ENCODE measurements around the gene TMEM207.

Gene TMEM207

DNA sequence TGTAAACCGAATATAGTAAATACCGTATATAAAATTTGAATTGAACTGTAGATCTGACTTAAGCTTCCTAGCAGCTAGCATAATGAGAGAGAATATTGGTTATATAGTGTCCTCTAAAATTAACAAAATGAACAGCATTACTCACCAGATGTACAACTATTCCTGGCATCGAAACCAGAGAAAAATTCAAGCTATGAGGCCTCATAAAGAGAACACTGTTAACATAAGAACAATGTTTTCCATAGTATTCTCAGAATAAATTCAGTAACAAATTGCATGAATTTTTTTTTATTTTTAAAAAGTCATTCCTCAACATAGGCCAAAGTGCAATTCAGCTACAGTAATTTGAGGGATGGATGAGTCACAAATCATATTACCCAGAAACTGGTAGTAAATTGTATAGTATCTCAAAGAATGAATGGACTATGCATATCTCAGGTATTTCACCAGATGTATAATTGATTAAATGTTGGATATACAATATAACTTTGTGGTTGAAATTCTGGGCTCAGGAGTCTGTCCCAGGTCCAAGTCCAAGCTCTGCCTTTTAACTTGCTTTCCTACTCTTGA, 5.0 kb downstream of the TMEM207 start:
- Histone ChIP-seq H2AFZ (ENCODE audit: low read length) (no peak overlapping the region), H3K4me2 (ENCODE audit: low read depth, low read length, poor library complexity, severe bottlenecking) (no peak overlapping the region), H3K9me3 (ENCODE audit: insufficient read depth, low read depth, low read length) (no peaks in the 10 kb centered on the region), H3K4me3 (ENCODE audit: low read length, poor library complexity, severe bottlenecking) (no peak overlapping the region), H3K36me3 (ENCODE audit: insufficient read depth, low read length) (no peaks in the 10 kb centered on the region), H3K79me2 (ENCODE audit: insufficient read depth, low read length) (no peaks in the 10 kb centered on the region), H3K9ac (ENCODE audit: low read depth, low read length, poor library complexity, severe bottlenecking) (no peak overlapping the region), H3K9me2 (replicated peaks; ENCODE audit: low read depth, low read length) (no peaks in the 10 kb centered on the region), H3K27me3 (ENCODE audit: insufficient read depth, low read length, poor library complexity, severe bottlenecking) (no peaks in the 10 kb centered on the region), H3K4me1 (ENCODE audit: insufficient read depth, low read length, poor library complexity, severe bottlenecking) (peaks cover 8% of the 10 kb centered on the region), H4K20me1 (ENCODE audit: insufficient read depth, low read length, poor library complexity, severe bottlenecking) (no peaks in the 10 kb centered on the region), H3F3A (ENCODE audit: low read depth) (no peaks in the 10 kb centered on the region)
- TF ChIP-seq EZH2phosphoT487 (IDR thresholded peaks at IDR 0.05; ENCODE audit: borderline replicate concordance): no peak
- TF ChIP-seq, protein P1, sequence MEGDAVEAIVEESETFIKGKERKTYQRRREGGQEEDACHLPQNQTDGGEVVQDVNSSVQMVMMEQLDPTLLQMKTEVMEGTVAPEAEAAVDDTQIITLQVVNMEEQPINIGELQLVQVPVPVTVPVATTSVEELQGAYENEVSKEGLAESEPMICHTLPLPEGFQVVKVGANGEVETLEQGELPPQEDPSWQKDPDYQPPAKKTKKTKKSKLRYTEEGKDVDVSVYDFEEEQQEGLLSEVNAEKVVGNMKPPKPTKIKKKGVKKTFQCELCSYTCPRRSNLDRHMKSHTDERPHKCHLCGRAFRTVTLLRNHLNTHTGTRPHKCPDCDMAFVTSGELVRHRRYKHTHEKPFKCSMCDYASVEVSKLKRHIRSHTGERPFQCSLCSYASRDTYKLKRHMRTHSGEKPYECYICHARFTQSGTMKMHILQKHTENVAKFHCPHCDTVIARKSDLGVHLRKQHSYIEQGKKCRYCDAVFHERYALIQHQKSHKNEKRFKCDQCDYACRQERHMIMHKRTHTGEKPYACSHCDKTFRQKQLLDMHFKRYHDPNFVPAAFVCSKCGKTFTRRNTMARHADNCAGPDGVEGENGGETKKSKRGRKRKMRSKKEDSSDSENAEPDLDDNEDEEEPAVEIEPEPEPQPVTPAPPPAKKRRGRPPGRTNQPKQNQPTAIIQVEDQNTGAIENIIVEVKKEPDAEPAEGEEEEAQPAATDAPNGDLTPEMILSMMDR (conservative IDR thresholded peaks at IDR 0.05; ENCODE audit: low read length): no peak

DNA sequence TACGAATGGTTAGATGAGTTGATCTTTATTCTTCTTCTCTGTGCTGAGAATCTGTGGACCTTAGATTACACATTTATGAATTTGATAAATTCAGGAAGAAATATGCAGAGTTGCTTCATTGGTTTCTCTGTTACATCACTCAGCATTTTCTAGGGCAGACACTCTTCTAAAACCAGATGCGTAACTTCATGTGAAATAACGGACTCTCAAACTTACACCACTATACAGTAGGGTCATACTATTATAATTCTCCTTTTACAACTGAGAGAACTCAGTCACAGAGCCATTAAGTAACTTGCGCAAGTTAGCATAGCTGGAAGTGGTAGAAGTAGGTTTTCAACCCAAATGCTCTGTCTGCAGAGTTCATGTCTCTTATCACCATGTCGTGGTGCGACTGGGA, 5.7 kb downstream of the TMEM207 start:
- H3K9me2 ChIP-seq (replicated peaks; ENCODE audit: low read depth, low read length): no peaks in the 10 kb centered on the region
- no peak overlapping the region for H3K4me2 ChIP-seq (ENCODE audit: low read depth, low read length, poor library complexity, severe bottlenecking)

DNA sequence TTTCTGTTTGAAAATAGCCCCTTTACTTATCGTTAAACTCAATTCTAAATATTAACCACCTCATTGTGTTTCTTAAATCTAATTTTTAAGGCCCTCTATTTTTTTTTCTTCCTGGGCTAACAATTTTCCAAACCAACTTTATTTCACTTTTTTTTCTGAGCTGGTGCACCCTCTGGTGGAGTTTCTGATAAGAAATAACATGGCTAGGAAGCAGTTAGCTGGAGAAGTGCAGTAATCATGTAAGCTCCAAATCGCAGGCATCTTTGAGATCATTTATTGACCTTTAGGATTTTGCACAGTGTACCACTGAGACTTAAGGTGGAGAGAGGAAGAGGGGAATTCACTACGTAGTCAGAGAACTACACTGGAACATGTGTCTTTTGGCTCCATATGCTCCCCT, 6.4 kb downstream of the TMEM207 start:
- Histone ChIP-seq H3K9me2 (replicated peaks; ENCODE audit: low read depth, low read length) (no peaks in the 10 kb centered on the region), H3K9ac (ENCODE audit: low read depth, low read length, poor library complexity, severe bottlenecking) (no peak overlapping the region), H4K20me1 (ENCODE audit: insufficient read depth, low read length, poor library complexity, severe bottlenecking) (no peaks in the 10 kb centered on the region), H3K4me3 (ENCODE audit: low read length, poor library complexity, severe bottlenecking) (no peak overlapping the region), H2AFZ (ENCODE audit: low read length) (no peak overlapping the region), H3F3A (ENCODE audit: low read depth) (no peaks in the 10 kb centered on the region), H3K4me1 (ENCODE audit: insufficient read depth, low read length, poor library complexity, severe bottlenecking) (peaks cover 8% of the 10 kb centered on the region), H3K9me3 (ENCODE audit: insufficient read depth, low read depth, low read length) (no peaks in the 10 kb centered on the region), H3K4me2 (ENCODE audit: low read depth, low read length, poor library complexity, severe bottlenecking) (no peak overlapping the region), H3K79me2 (ENCODE audit: insufficient read depth, low read length) (no peaks in the 10 kb centered on the region), H3K36me3 (ENCODE audit: insufficient read depth, low read length) (no peaks in the 10 kb centered on the region), H3K27me3 (ENCODE audit: insufficient read depth, low read length, poor library complexity, severe bottlenecking) (no peaks in the 10 kb centered on the region)
- TF ChIP-seq, protein P1 (conservative IDR thresholded peaks at IDR 0.05; ENCODE audit: low read length): peak; percentile 48
- no peak for TF ChIP-seq EZH2phosphoT487 (IDR thresholded peaks at IDR 0.05; ENCODE audit: borderline replicate concordance)

More for the DNA sequence above, 5.7 kb downstream of the TMEM207 start:
- Histone ChIP-seq H3F3A (ENCODE audit: low read depth) (no peaks in the 10 kb centered on the region), H3K9ac (ENCODE audit: low read depth, low read length, poor library complexity, severe bottlenecking) (no peak overlapping the region), H3K79me2 (ENCODE audit: insufficient read depth, low read length) (no peaks in the 10 kb centered on the region), H2AFZ (ENCODE audit: low read length) (no peak overlapping the region), H4K20me1 (ENCODE audit: insufficient read depth, low read length, poor library complexity, severe bottlenecking) (no peaks in the 10 kb centered on the region), H3K27me3 (ENCODE audit: insufficient read depth, low read length, poor library complexity, severe bottlenecking) (no peaks in the 10 kb centered on the region), H3K4me1 (ENCODE audit: insufficient read depth, low read length, poor library complexity, severe bottlenecking) (peaks cover 8% of the 10 kb centered on the region), H3K36me3 (ENCODE audit: insufficient read depth, low read length) (no peaks in the 10 kb centered on the region), H3K9me3 (ENCODE audit: insufficient read depth, low read depth, low read length) (no peaks in the 10 kb centered on the region), H3K4me3 (ENCODE audit: low read length, poor library complexity, severe bottlenecking) (no peak overlapping the region)
- TF ChIP-seq, protein P1 (conservative IDR thresholded peaks at IDR 0.05; ENCODE audit: low read length): no peak

Data from Loucy (cell line).